Measurements from ENCODE around the gene SEC14L3.
A peak's percentile ranks its signal among the peaks of the same experiment; 100 is the strongest.

The SEC14L3 gene

GRCh38 chr22:30511911-30512310 is 40.1 kb upstream of the SEC14L3 start:
- Histone ChIP-seq H3K36me3 (no peaks in the 10 kb centered on the region), H3K4me1 (no peaks in the 10 kb centered on the region), H3K27me3 (no peaks in the 10 kb centered on the region), H3K9me3 (no peaks in the 10 kb centered on the region), H3K4me3 (ENCODE audit: low read depth, low read length) (no peak overlapping the region)
- no peak for DNase-seq
- no peak for TF ChIP-seq CTCF (IDR thresholded peaks at IDR 0.05; ENCODE audit: low read depth, low read length)

GRCh38 chr22:30511109-30511508 is 39.3 kb upstream of the SEC14L3 start:
- Histone ChIP-seq H3K4me1 (no peaks in the 10 kb centered on the region), H3K4me3 (ENCODE audit: low read depth, low read length) (no peak overlapping the region), H3K9me3 (no peaks in the 10 kb centered on the region), H3K27me3 (no peaks in the 10 kb centered on the region), H3K36me3 (no peaks in the 10 kb centered on the region)
- TF ChIP-seq CTCF (IDR thresholded peaks at IDR 0.05; ENCODE audit: low read depth, low read length): no peak
- DNase-seq: no peak

GRCh38 chr22:30508216-30508615 is 36.4 kb upstream of the SEC14L3 start:
- no peaks in the 10 kb centered on the region for H3K27me3 ChIP-seq

GRCh38 chr22:30507670-30508069 is 35.9 kb upstream of the SEC14L3 start:
- no peak for DNase-seq
- no peaks in the 10 kb centered on the region for H3K36me3 ChIP-seq
- no peaks in the 10 kb centered on the region for H3K9me3 ChIP-seq
- no peak for TF ChIP-seq CTCF (IDR thresholded peaks at IDR 0.05; ENCODE audit: low read depth, low read length)
- no peak overlapping the region for H3K4me3 ChIP-seq (ENCODE audit: low read depth, low read length)
- no peaks in the 10 kb centered on the region for H3K27me3 ChIP-seq
- H3K4me1 ChIP-seq: no peaks in the 10 kb centered on the region

More at GRCh38 chr22:30508216-30508615, 36.4 kb upstream of the SEC14L3 start:
- H3K36me3 ChIP-seq: no peaks in the 10 kb centered on the region
- no peak overlapping the region for H3K4me3 ChIP-seq (ENCODE audit: low read depth, low read length)
- no peak for TF ChIP-seq CTCF (IDR thresholded peaks at IDR 0.05; ENCODE audit: low read depth, low read length)
- no peaks in the 10 kb centered on the region for H3K9me3 ChIP-seq
- no peaks in the 10 kb centered on the region for H3K4me1 ChIP-seq
- no peak for DNase-seq

- no peaks in the 10 kb centered on the region for H3K4me1 ChIP-seq
- H3K4me3 ChIP-seq (ENCODE audit: low read depth, low read length): no peak overlapping the region
- no peaks in the 10 kb centered on the region for H3K36me3 ChIP-seq
- no peaks in the 10 kb centered on the region for H3K27me3 ChIP-seq
- H3K9me3 ChIP-seq: no peaks in the 10 kb centered on the region
- TF ChIP-seq CTCF (IDR thresholded peaks at IDR 0.05; ENCODE audit: low read depth, low read length): no peak
- DNase-seq: peak; percentile 19
Observed at GRCh38 chr22:30506507-30506968, 34.7 kb upstream of the SEC14L3 start.

- no peak overlapping the region for H3K4me3 ChIP-seq (ENCODE audit: low read depth, low read length)
- TF ChIP-seq CTCF (IDR thresholded peaks at IDR 0.05; ENCODE audit: low read depth, low read length): no peak
- H3K36me3 ChIP-seq: no peaks in the 10 kb centered on the region
- H3K27me3 ChIP-seq: peaks cover 5% of the 10 kb centered on the region; the same call in 1 of the 2 replicates
- H3K9me3 ChIP-seq: no peaks in the 10 kb centered on the region
- DNase-seq: no peak
- H3K4me1 ChIP-seq: no peaks in the 10 kb centered on the region
Observed at GRCh38 chr22:30503551-30503950, 31.7 kb upstream of the SEC14L3 start.
